CD14-positive monocyte (primary cell): ENCODE measurements around the gene LAG3. TPM values are rescaled to one million over a fixed set of nuclear protein-coding genes. Genes with fewer than 3 reads are reported as not detected.

Experiments used
- DNase-seq, 3 donors: peaks; one replicate each; pipeline ENCODE4 v3.0.0-alpha.2; 2011 to 2022
- H2AFZ ChIP-seq: 2 replicates; pipeline ENCODE4 v1.6.0; 2012; ENCODE audit warnings: mild to moderate bottlenecking, low read depth, low read length, inconsistent platforms; ENCODE audit not compliant: insufficient read depth, poor library complexity, severe bottlenecking
- H3K27ac ChIP-seq, 2 donors: 1 replicate in 1 of 2; 2 replicates in 1 of 2; pipeline ENCODE4 v1.5.1; 2012 to 2013; ENCODE audit warnings: low read length in 2 of 2, control low read depth in 1 of 2, inconsistent platforms in 1 of 2, low read depth in 1 of 2, mild to moderate bottlenecking in 1 of 2
- H3K27me3 ChIP-seq, 2 donors: one replicate each; pipeline versions ENCODE4 v1.6.0 to v1.6.1; 2011 to 2013; ENCODE audit warnings: low read length in 2 of 2; ENCODE audit not compliant: control insufficient read depth in 2 of 2, insufficient read depth in 2 of 2
- H3K36me3 ChIP-seq, 2 donors: replicated peaks in 1 of 2; 1 replicate in 1 of 2; 2 replicates in 1 of 2; pipeline versions ENCODE4 v1.5.1 to v1.6.1; 2012 to 2013; ENCODE audit warnings: low read length in 2 of 2, control low read depth in 1 of 2, inconsistent platforms in 1 of 2, mild to moderate bottlenecking in 1 of 2; ENCODE audit not compliant: insufficient read depth in 2 of 2, control insufficient read depth in 1 of 2
- H3K4me1 ChIP-seq, 2 donors: 1 replicate in 1 of 2; 2 replicates in 1 of 2; pipeline versions ENCODE4 v1.5.1 to v1.6.1; 2012 to 2013; ENCODE audit warnings: low read length in 2 of 2, control low read depth in 1 of 2, inconsistent platforms in 1 of 2, mild to moderate bottlenecking in 1 of 2, moderate library complexity in 1 of 2; ENCODE audit not compliant: insufficient read depth in 2 of 2, control insufficient read depth in 1 of 2
- H3K4me2 ChIP-seq: replicated peaks from 2 replicates; pipeline ENCODE3; 2012; ENCODE audit warnings: low read length, moderate library complexity, mild to moderate bottlenecking; ENCODE audit not compliant: poor library complexity, severe bottlenecking; ENCODE audit errors: extremely low read depth
- H3K4me3 ChIP-seq, 3 experiments: fragments of 200-600 bp in 1 of 3; sonication (generic) in 1 of 3; replicated peaks in 1 of 3; 1 replicate in 2 of 3; 2 replicates in 1 of 3; pipeline ENCODE4 v1.5.1; 2011 to 2013; ENCODE audit warnings: low read length in 3 of 3, mild to moderate bottlenecking in 3 of 3, control low read depth in 2 of 3, low read depth in 2 of 3, inconsistent platforms in 1 of 3, moderate library complexity in 1 of 3
- H3K79me2 ChIP-seq: 2 replicates; pipeline ENCODE4 v1.6.0; 2012; ENCODE audit warnings: mild to moderate bottlenecking, control low read depth, inconsistent platforms, low read length, moderate library complexity; ENCODE audit not compliant: insufficient read depth
- H3K9ac ChIP-seq: 2 replicates; pipeline ENCODE4 v1.6.0; 2017; ENCODE audit warnings: low read length, mild to moderate bottlenecking; ENCODE audit not compliant: insufficient read depth, poor library complexity, severe bottlenecking
- H3K9me3 ChIP-seq, 2 donors: replicated peaks in 1 of 2; 1 replicate in 1 of 2; 2 replicates in 1 of 2; pipeline versions ENCODE4 v1.5.1 to v1.6.1; 2012 to 2013; ENCODE audit warnings: low read length in 2 of 2, control low read depth in 1 of 2; ENCODE audit not compliant: control insufficient read depth in 1 of 2, insufficient read depth in 1 of 2
- H4K20me1 ChIP-seq: 2 replicates; pipeline ENCODE4 v1.6.0; 2012; ENCODE audit warnings: mild to moderate bottlenecking, low read length, control low read depth, moderate library complexity; ENCODE audit not compliant: insufficient read depth
- H3K27ac Mint-ChIP-seq, 7 donors: one replicate each; pipeline ENCODE4 v1.8.0; 2020; ENCODE audit warnings: mild to moderate bottlenecking in 7 of 7, mixed read lengths in 7 of 7, moderate library complexity in 6 of 7, inconsistent platforms in 2 of 7
- H3K27me3 Mint-ChIP-seq, 3 donors: one replicate each; pipeline ENCODE4 v1.8.0; 2021 to 2022; ENCODE audit warnings: low read depth in 3 of 3, mild to moderate bottlenecking in 3 of 3, mixed read lengths in 3 of 3, moderate library complexity in 3 of 3, inconsistent platforms in 1 of 3
- H3K36me3 Mint-ChIP-seq, 2 donors: one replicate each; pipeline ENCODE4 v1.8.0; 2020; ENCODE audit warnings: mixed read lengths in 2 of 2, inconsistent platforms in 1 of 2, mild to moderate bottlenecking in 1 of 2
- H3K4me1 Mint-ChIP-seq: one replicate; pipeline ENCODE4 v1.8.0; 2020; ENCODE audit warnings: mild to moderate bottlenecking, mixed read lengths
- H3K4me3 Mint-ChIP-seq, 2 donors: one replicate each; pipeline ENCODE4 v1.8.0; 2020; ENCODE audit warnings: mild to moderate bottlenecking in 2 of 2, mixed read lengths in 2 of 2, moderate library complexity in 1 of 2
- H3K9me3 Mint-ChIP-seq, 7 donors: one replicate each; pipeline ENCODE4 v1.8.0; 2020 to 2022; ENCODE audit warnings: mixed read lengths in 7 of 7, mild to moderate bottlenecking in 6 of 7, moderate library complexity in 6 of 7, inconsistent platforms in 2 of 7
- CTCF ChIP-seq: fragments of 200-600 bp; IDR thresholded peaks from one replicate; pipeline ENCODE4 v1.8.0; 2022; ENCODE audit warnings: antibody characterized with exemption, mild to moderate bottlenecking
- WGBS: methylation state at CpG from one replicate; pipeline ENCODE4 v1.1.5; 2013; ENCODE audit warnings: missing lambda C conversion rate; ENCODE audit not compliant: insufficient coverage; 5-methylcytosine and 5-hydroxymethylcytosine counted together
- intact Hi-C, 2 donors: fragments of 100-400 bp; cut with micrococcal nuclease; formaldehyde crosslinking; loops; one replicate each; pipeline versions ENCODE4 v1.15.0 to v1.15.1; 2023
- polyA plus RNA-seq, 3 donors: library from polyadenylated mRNA; depleted of rRNA in 1 of 3; unstranded in 2 of 3; stranded (reverse) in 1 of 3; fragments of 300-500 nt in 2 of 3; fragments of >200 nt in 1 of 3; fragmentation: Illumina TruSeq in 2 of 3; gene quantifications; 1 replicate in 2 of 3; 2 replicates in 1 of 3; pipeline ENCODE4 v1.2.3, GENCODE V29; 2012 to 2021

The LAG3 gene
- polyA plus RNA-seq, 3 donors: 0.04 TPM; not detected in 2

- 86% methylated on average over 17 of the region's 20 CpGs for WGBS
- H4K20me1 ChIP-seq: peaks cover 58% of the 10 kb centered on the region
- no peak overlapping the region for H3K4me3 Mint-ChIP-seq
- H3K4me1 Mint-ChIP-seq: peaks cover 33% of the 10 kb centered on the region
- no peak overlapping the region for H3K27ac ChIP-seq
- H3K9ac ChIP-seq: no peak overlapping the region
- H3K36me3 ChIP-seq: peaks cover 60 to 66% of the 10 kb centered on the region in 2 donors
- H3K4me2 ChIP-seq: no peak overlapping the region
- H3K4me1 ChIP-seq: peaks cover 23 to 34% of the 10 kb centered on the region in 2 donors
- no peak overlapping the region for H3K4me3 ChIP-seq
- no peak overlapping the region for H2AFZ ChIP-seq
- H3K27me3 ChIP-seq: peaks cover 0 to 6% of the 10 kb centered on the region in 2 donors
- no peak for TF ChIP-seq CTCF
- H3K36me3 Mint-ChIP-seq: peaks cover 60 to 66% of the 10 kb centered on the region in 2 donors
- DNase-seq: peak in 1 of 3 donors; percentile 3
- H3K79me2 ChIP-seq: peaks cover 5% of the 10 kb centered on the region
- no peak overlapping the region for H3K27ac Mint-ChIP-seq
- H3K27me3 Mint-ChIP-seq: peaks cover 2 to 3% (median 3%) of the 10 kb centered on the region in 3 donors
- H3K9me3 Mint-ChIP-seq: peaks cover 0 to 2% (median 0%) of the 10 kb centered on the region in 7 donors
- no peaks in the 10 kb centered on the region for H3K9me3 ChIP-seq
- intact Hi-C loops: no loop called here
Observed at GRCh38 chr12:6817662-6818157, 45.4 kb downstream of the LAG3 start.

- Mint-ChIP-seq H3K4me3 (no peak overlapping the region), H3K36me3 (peaks cover 60 to 66% of the 10 kb centered on the region in 2 donors), H3K4me1 (peaks cover 35% of the 10 kb centered on the region), H3K27me3 (peaks cover 3 to 9% (median 5%) of the 10 kb centered on the region in 3 donors), H3K27ac (no peak overlapping the region), H3K9me3 (peaks cover 0 to 2% (median 0%) of the 10 kb centered on the region in 7 donors)
- no peak overlapping the region for H3K9ac ChIP-seq
- peaks cover 5% of the 10 kb centered on the region for H3K79me2 ChIP-seq
- intact Hi-C loops: no loop called here
- no peak for DNase-seq
- peaks cover 58% of the 10 kb centered on the region for H4K20me1 ChIP-seq
- no peak overlapping the region for H3K27ac ChIP-seq
- no peak overlapping the region for H3K4me2 ChIP-seq
- 93% methylated on average over 6 of the region's 10 CpGs for WGBS
- peaks cover 0 to 6% of the 10 kb centered on the region in 2 donors for H3K27me3 ChIP-seq
- no peak overlapping the region for H3K4me3 ChIP-seq
- no peaks in the 10 kb centered on the region for H3K9me3 ChIP-seq
- peaks cover 60 to 66% of the 10 kb centered on the region in 2 donors for H3K36me3 ChIP-seq
- TF ChIP-seq CTCF: no peak
- H2AFZ ChIP-seq: no peak overlapping the region
- peaks cover 20 to 35% of the 10 kb centered on the region in 2 donors for H3K4me1 ChIP-seq
Observed at GRCh38 chr12:6818222-6818621, 45.9 kb downstream of the LAG3 start.
